ENCODE measurements around the gene ASB4.

DNA sequence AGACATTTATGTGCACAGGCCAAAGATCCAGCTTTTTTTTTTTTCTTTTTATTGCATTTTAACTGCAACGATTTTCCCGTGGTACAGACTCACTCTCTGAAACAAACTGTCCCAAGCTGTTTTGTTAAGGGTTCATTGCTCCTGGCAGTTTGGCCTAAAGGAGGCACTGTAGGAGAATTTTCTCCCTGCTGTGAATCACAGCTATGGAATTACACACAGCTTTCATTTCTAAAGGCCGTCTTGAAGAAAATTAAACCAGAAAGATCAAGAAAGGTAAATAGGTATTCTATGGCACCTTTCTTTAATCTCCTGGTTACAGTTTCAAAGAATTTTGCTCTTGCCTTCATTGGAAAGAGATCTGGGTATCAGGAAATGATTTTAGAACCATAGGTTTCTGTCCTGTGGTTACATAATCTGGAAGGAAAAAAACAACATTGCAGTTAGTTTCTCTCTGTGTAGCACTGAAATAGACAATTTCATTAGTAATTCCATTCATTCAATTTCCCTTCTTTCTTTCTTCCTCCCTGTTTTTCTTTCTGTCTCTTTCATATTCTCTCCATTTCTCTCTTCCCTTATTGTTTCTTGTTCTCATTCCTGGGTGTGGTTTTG is 59.4 kb downstream of the ASB4 start:
- TF ChIP-seq CTCF (IDR thresholded peaks at IDR 0.05; ENCODE audit: low read depth, low read length, missing input control) (peak; percentile 66), FOXA2 (IDR thresholded peaks at IDR 0.05) (no peak), YY1 (IDR thresholded peaks at IDR 0.05) (peak; percentile 37), JUND (IDR thresholded peaks at IDR 0.05) (peak; percentile 84 to 91), TAF1 (conservative IDR thresholded peaks at IDR 0.05) (no peak)
- TF ChIP-seq, protein P1, sequence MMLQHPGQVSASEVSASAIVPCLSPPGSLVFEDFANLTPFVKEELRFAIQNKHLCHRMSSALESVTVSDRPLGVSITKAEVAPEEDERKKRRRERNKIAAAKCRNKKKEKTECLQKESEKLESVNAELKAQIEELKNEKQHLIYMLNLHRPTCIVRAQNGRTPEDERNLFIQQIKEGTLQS (IDR thresholded peaks at IDR 0.05), result peak; percentile 24
